HG03196 (cell line): Measurements from ENCODE around the gene CXorf49.
"Not testable (repeated sequence)": the region's sequence is repeated elsewhere in the genome, so short reads cannot be mapped to it uniquely, and the experiment has no call there.

Experiments
- ATAC-seq: cut with Tn5 transposase; IDR thresholded peaks from one replicate; pipeline ENCODE4 v1.9.1; 2021; ENCODE audit not compliant: unreplicated experiment

The CXorf49 gene

GRCh38 chrX:71718185-71718584, at the start of gene CXorf49:
TSS of gene CXorf49 (minus strand) at chrX:71718285. CDS start at chrX:71718151, 134 bp downstream.
- not testable (repeated sequence) for ATAC-seq

- not testable (repeated sequence) for ATAC-seq
Measured at GRCh38 chrX:71767134-71767533, 49.0 kb upstream of the CXorf49 start.

GRCh38 chrX:71765613-71766012, 47.5 kb upstream of the CXorf49 start:
- ATAC-seq, result not testable (repeated sequence)

DNA sequence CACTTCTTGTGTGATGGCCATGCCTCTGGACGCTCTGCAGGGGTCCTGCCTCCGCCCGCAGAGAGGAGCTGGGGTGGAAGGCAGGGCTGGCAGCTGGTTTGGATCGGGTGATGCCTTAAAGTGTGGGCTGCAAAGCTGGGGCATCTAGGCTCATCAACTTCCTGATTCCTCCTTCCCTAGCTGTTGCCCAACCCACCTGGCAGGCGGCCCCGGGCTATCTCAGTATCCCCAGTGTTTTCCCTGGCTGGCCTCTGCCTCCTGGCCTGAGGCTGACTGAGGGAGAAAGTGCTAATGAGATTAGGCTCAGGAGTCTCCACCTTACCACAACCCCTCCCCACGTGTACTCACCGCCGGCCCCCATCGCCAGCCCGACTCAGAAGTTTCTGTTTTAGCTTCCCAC, 46.7 kb upstream of the CXorf49 start:
- not testable (repeated sequence) for ATAC-seq

DNA sequence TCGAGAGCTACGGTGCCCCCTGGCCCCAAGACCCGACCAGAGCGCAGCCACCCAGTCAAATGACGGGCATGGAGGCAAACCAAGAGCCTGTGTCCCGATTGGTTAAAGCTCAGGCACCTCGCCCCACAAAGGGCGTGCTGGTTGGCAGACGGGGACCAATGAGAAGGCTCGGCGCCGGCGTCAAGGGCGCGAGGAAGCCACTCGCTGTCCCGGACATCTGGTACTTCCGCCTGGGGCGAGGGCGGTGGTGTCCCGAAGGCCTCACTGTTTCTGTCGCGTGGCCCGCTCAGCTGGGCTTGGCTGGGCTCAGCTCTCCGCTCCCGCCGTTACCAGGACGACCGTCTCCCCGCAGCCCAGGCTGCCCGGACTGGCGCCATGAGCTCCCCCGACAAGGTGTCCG, 45.0 kb upstream of the CXorf49 start, which contains the start of gene CXorf49B:
TSS of gene CXorf49B (plus strand) at position 301 of the 400 bp plus-strand sequence. CDS start at position 376, 75 bp downstream.
- not testable (repeated sequence) for ATAC-seq

GRCh38 chrX:71760688-71761281, 42.7 kb upstream of the CXorf49 start:
- not testable (repeated sequence) for ATAC-seq

DNA sequence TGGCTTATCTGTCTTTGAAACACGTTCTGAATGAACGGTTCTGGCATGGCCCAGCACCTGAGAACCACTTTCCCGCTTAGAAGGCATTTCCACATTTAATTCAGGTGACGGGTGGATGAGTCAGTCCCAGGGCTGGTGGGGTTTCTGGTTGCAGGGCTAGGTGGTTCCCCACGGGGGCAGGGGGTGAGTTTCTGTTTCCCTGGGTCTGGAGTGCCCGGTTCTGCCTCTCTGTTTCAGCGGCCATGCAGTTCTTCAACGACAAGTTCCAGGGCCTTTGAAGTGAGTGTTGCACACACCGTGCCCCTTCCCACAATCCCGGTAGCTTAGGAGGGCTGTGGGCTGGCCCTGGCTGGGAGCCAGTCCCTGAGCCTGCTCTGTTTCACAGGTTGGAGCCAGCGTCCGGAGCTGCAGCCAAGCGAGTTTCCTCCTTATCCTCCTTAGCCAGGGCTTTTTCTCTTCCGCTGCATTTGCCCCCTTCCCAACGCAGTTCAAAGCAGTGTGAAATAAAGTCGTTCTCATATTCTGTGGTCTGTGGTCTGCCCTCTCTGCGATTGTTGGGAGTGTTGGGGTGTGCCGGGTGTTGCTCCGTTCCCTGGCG, 2.3 kb upstream of the CXorf49 start:
- not testable (repeated sequence) for ATAC-seq

GRCh38 chrX:71719195-71719594, 1.1 kb upstream of the CXorf49 start:
- not testable (repeated sequence) for ATAC-seq

- not testable (repeated sequence) for ATAC-seq
Measured at GRCh38 chrX:71716323-71716722, 1.8 kb downstream of the CXorf49 start.

DNA sequence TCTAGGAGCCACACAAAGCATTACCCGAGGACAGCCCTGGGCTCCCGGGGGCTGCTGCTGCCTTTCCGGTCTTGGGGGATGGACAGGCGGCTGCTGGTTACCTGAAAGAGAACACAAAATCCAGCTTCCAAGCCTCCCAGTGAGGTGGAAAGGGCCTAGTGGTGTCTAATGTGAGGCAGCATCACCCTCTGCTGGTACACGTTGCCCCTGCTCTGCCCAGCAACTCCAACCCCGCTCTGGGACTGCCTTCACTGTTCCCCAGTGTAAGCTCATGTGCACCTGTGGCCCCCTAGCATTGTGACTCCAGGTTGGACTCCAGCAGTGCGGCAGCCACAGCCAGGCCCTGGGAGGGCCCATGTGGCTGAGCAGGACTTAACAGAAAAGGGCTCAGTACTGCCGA, 2.5 kb downstream of the CXorf49 start:
- ATAC-seq, result not testable (repeated sequence)

- not testable (repeated sequence) for ATAC-seq
Measured at GRCh38 chrX:71714064-71714463, 4.0 kb downstream of the CXorf49 start.

- ATAC-seq, result not testable (repeated sequence)
Measured at GRCh38 chrX:71702853-71703252, 15.2 kb downstream of the CXorf49 start.

GRCh38 chrX:71699023-71699344, 19.1 kb downstream of the CXorf49 start:
- ATAC-seq, result not testable (repeated sequence)

GRCh38 chrX:71698299-71699022, 19.6 kb downstream of the CXorf49 start:
- ATAC-seq, result not testable (repeated sequence)

- ATAC-seq, result not testable (repeated sequence)
Measured at GRCh38 chrX:71697466-71698298, 20.4 kb downstream of the CXorf49 start.

DNA sequence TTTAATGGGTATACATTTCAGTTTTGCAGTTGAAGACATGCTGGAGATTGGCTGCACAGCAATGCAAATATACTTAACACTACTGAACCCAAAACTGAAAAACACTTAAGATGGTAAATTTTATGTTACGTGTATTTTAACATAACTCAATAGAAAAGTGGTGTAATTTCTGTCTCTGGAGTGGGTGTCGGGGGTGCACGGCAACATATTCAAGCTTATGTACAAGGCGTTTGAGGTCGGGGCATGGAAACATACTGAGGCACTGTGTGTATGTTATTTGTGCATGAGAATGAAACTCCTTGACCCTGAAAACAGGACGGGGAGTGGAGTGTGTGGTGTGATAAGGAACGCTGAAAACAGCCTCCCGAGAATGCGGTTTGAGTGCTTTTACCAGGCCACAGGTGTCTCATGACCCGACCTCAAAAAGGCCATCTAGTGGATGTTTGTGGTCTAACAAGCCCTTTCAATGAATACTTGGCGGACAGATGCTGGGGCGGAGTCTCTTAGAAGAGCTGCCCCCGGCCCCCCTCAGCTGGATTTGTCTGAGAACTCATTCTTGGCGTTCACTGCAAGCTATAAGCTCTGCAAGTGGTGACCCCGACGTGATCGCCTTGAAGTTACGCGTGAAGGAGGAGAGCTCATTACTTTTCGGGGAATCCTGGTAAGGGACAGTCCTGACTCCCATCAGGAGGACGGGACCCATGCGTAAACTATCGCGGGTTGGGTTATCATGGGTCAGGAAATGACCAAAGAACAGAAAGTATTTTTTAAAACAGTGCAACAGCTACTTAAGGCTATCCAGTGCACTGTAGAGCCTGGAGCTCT, 21.2 kb downstream of the CXorf49 start:
- ATAC-seq, result not testable (repeated sequence)

- ATAC-seq, result no peak
Measured at GRCh38 chrX:71679575-71680207, 38.4 kb downstream of the CXorf49 start.

DNA sequence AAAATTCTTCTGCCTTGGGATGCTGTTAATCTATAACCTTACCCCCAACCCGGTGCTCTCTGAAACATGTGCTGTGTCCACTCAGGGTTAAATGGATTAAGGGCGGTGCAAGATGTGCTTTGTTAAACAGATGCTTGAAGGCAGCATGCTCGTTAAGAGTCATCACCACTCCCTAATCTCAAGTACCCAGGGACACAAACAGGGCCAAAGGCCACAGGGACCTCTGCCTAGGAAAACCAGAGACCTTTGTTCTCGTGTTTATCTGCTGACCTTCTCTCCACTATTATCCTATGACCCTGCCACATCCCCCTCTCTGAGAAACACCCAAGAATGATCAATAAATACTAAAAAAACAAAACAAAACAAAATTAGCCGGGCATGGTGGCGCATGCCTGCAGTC, 40.9 kb downstream of the CXorf49 start:
- not testable (repeated sequence) for ATAC-seq

GRCh38 chrX:71676068-71676795, 41.9 kb downstream of the CXorf49 start:
- ATAC-seq, result not testable (repeated sequence)
